SK-N-SH treated with all-trans-retinoic acid at 6 μM for 48 hours (cell line): Measurements from ENCODE around the gene COMMD8.

ENCODE experiments used
- ATAC-seq: fragments of 200-7000 bp; cut with Tn5 transposase; 3 replicates; pipeline ENCODE4 v1.9.1; 2020; ENCODE audit warnings: mild to moderate bottlenecking, moderate library complexity
- BACH2 ChIP-seq: fragments of 250-450 bp; sonication (Bioruptor Pico); IDR thresholded peaks from 2 replicates; pipeline ENCODE4 v1.9.0; 2021; ENCODE audit warnings: mild to moderate bottlenecking, borderline replicate concordance
- CREB5 ChIP-seq: fragments of 250-450 bp; sonication (Bioruptor Pico); IDR thresholded peaks from 2 replicates; pipeline ENCODE4 v1.5.1; 2020; ENCODE audit warnings: low read depth, mild to moderate bottlenecking, moderate library complexity
- CSDC2 ChIP-seq: fragments of 250-450 bp; sonication (Bioruptor Pico); IDR thresholded peaks from 2 replicates; pipeline ENCODE4 v1.5.0; 2020; ENCODE audit warnings: mild to moderate bottlenecking, moderate library complexity
- CSRNP3 ChIP-seq: fragments of 250-450 bp; sonication (Bioruptor Pico); IDR thresholded peaks from 2 replicates; pipeline ENCODE4 v1.5.1; 2021; ENCODE audit warnings: mild to moderate bottlenecking, moderate library complexity
- ESRRG ChIP-seq: fragments of 250-450 bp; sonication (Bioruptor Pico); IDR thresholded peaks from 2 replicates; pipeline ENCODE4 v1.6.1; 2021; ENCODE audit warnings: mild to moderate bottlenecking
- ISL1 ChIP-seq: fragments of 250-450 bp; sonication (Bioruptor Pico); IDR thresholded peaks from 2 replicates; pipeline ENCODE4 v2.1.2; 2022; ENCODE audit warnings: mild to moderate bottlenecking, moderate library complexity
- OSR1 ChIP-seq: fragments of 250-450 bp; sonication (Bioruptor Pico); IDR thresholded peaks from 2 replicates; pipeline ENCODE4 v1.8.0; 2022; ENCODE audit warnings: moderate library complexity, mild to moderate bottlenecking, inconsistent platforms
- PATZ1 ChIP-seq: fragments of 250-450 bp; sonication (Bioruptor Pico); IDR thresholded peaks from 2 replicates; pipeline ENCODE4 v1.8.0; 2020; ENCODE audit warnings: mild to moderate bottlenecking, moderate library complexity, borderline replicate concordance
- POU6F1 ChIP-seq: fragments of 250-450 bp; sonication (Bioruptor Pico); IDR thresholded peaks from 2 replicates; pipeline ENCODE4 v1.8.0; 2021; ENCODE audit warnings: low read depth, mild to moderate bottlenecking, moderate library complexity, borderline replicate concordance
- PPARA ChIP-seq: fragments of 250-450 bp; sonication (Bioruptor Pico); IDR thresholded peaks from 2 replicates; pipeline ENCODE4 v1.5.0; 2020; ENCODE audit warnings: mild to moderate bottlenecking, borderline replicate concordance
- RARB ChIP-seq: fragments of 250-450 bp; sonication (Bioruptor Pico); IDR thresholded peaks from 2 replicates; pipeline ENCODE4 v1.8.0; 2021; ENCODE audit warnings: mild to moderate bottlenecking, moderate library complexity
- SNAI2 ChIP-seq: fragments of 250-450 bp; sonication (Bioruptor Pico); IDR thresholded peaks from 2 replicates; pipeline ENCODE4 v1.5.0; 2020; ENCODE audit warnings: mild to moderate bottlenecking, moderate library complexity
- TCF4 ChIP-seq: fragments of 250-450 bp; sonication (Bioruptor Pico); IDR thresholded peaks from 2 replicates; pipeline ENCODE4 v1.8.0; 2021; ENCODE audit warnings: mild to moderate bottlenecking, moderate library complexity, borderline replicate concordance
- TOX ChIP-seq: fragments of 250-450 bp; sonication (Bioruptor Pico); IDR thresholded peaks from 2 replicates; pipeline ENCODE4 v1.8.0; 2021; ENCODE audit warnings: mild to moderate bottlenecking, moderate library complexity, borderline replicate concordance
- TSHZ2 ChIP-seq: fragments of 250-450 bp; sonication (Bioruptor Pico); IDR thresholded peaks from 2 replicates; pipeline ENCODE4 v1.5.0; 2020; ENCODE audit warnings: mild to moderate bottlenecking, moderate library complexity
- ZC3H10 ChIP-seq: fragments of 250-450 bp; sonication (Bioruptor Pico); IDR thresholded peaks from 2 replicates; pipeline ENCODE4 v1.5.1; 2021; ENCODE audit warnings: mild to moderate bottlenecking, moderate library complexity
- ZFP30 ChIP-seq: fragments of 450-650 bp; formaldehyde crosslinking; IDR thresholded peaks from 2 replicates; pipeline ENCODE4 v1.5.0; 2022; ENCODE audit warnings: mild to moderate bottlenecking, moderate library complexity
- ZNF565 ChIP-seq: fragments of 450-650 bp; formaldehyde crosslinking; conservative IDR thresholded peaks from 2 replicates; pipeline ENCODE4 v1.5.0; 2020; ENCODE audit warnings: low read depth, mild to moderate bottlenecking, moderate library complexity
- ZNF70 ChIP-seq: fragments of 450-650 bp; formaldehyde crosslinking; IDR thresholded peaks from 2 replicates; pipeline ENCODE4 v1.5.0; 2020; ENCODE audit warnings: mild to moderate bottlenecking, moderate library complexity
- ZNF8 ChIP-seq: fragments of 450-650 bp; formaldehyde crosslinking; IDR thresholded peaks from 2 replicates; pipeline ENCODE4 v1.5.0; 2020; ENCODE audit warnings: mild to moderate bottlenecking, moderate library complexity

Gene COMMD8

GRCh38 chr4:47474799-47475198, 11.3 kb upstream of the COMMD8 start:
- TF ChIP-seq RARB (CRISPR knock-in tag) (no peak), TCF4 (CRISPR knock-in tag) (no peak), BACH2 (no peak), TOX (CRISPR knock-in tag) (no peak), ESRRG (CRISPR knock-in tag) (no peak), SNAI2 (CRISPR knock-in tag) (no peak), PATZ1 (CRISPR knock-in tag) (no peak)
- ATAC-seq = no peak

GRCh38 chr4:47473141-47473750, 9.7 kb upstream of the COMMD8 start:
- TF ChIP-seq CSDC2 (CRISPR knock-in tag) (no peak), TSHZ2 (CRISPR knock-in tag) (no peak), TOX (CRISPR knock-in tag) (no peak), BACH2 (no peak), ZNF565 (CRISPR knock-in tag) (no peak), PPARA (CRISPR knock-in tag) (no peak), ZFP30 (no peak), OSR1 (no peak), ZNF70 (CRISPR knock-in tag) (no peak), ISL1 (CRISPR knock-in tag) (no peak), RARB (CRISPR knock-in tag) (no peak), CSRNP3 (CRISPR knock-in tag) (no peak), ZC3H10 (CRISPR knock-in tag) (no peak), ZNF8 (CRISPR knock-in tag) (no peak)
- ATAC-seq = no peak

- ATAC-seq = no peak
- no peak for TF ChIP-seq CSRNP3 (CRISPR knock-in tag)
- no peak for TF ChIP-seq PPARA (CRISPR knock-in tag)
- TF ChIP-seq CSDC2 (CRISPR knock-in tag) = no peak
- TF ChIP-seq TOX (CRISPR knock-in tag) = no peak
- no peak for TF ChIP-seq PATZ1 (CRISPR knock-in tag)
- TF ChIP-seq POU6F1 (CRISPR knock-in tag) = no peak
- no peak for TF ChIP-seq SNAI2 (CRISPR knock-in tag)
- no peak for TF ChIP-seq BACH2
- TF ChIP-seq ISL1 (CRISPR knock-in tag) = no peak
- no peak for TF ChIP-seq CREB5 (CRISPR knock-in tag)
These were observed 8.1 kb upstream of the COMMD8 start for GRCh38 chr4:47471591-47471990.
